GM12878 (cell line): Measurements from ENCODE around the gene TNRC18. TPM values are rescaled to one million over a fixed set of nuclear protein-coding genes. Genes with fewer than 3 reads are reported as not detected.

ENCODE experiments used
- ATAC-seq: fragments of 200-7000 bp; cut with Tn5 transposase; 3 replicates; pipeline ENCODE4 v1.9.1; 2020; ENCODE audit warnings: mild to moderate bottlenecking, moderate library complexity
- BruUV-seq: library from RNA; stranded (reverse); fragments of 400-500 nt; replicated peaks from 2 replicates; lab custom pipeline; 2021; lab: Mats Ljungman, UMichigan
- CTCF ChIA-PET: fragments of 300-600 bp; sonication (Branson Sonifier 250); formaldehyde crosslinking; extraction: SDS; loops from one replicate; lab custom pipeline; 2021; ENCODE audit warnings: inconsistent platforms; lab: Yijun Ruan, JAX
- POLR2A ChIA-PET: fragments of 350-600 bp; formaldehyde crosslinking; extraction: SDS; loops from one replicate; lab custom pipeline; 2021; ENCODE audit warnings: inconsistent platforms; lab: Charles Lee
- RAD21 ChIA-PET: fragments of 300-600 bp; sonication (Branson Sonifier 250); formaldehyde crosslinking; loops from one replicate; lab custom pipeline; 2023; ENCODE audit warnings: antibody characterized with exemption; ENCODE audit not compliant: unreplicated experiment; lab: Charles Lee
- SMC1A ChIA-PET: fragments of 300-600 bp; sonication (Branson Sonifier 250); formaldehyde crosslinking; loops from one replicate; lab custom pipeline; 2023; ENCODE audit not compliant: unreplicated experiment, uncharacterized antibody; lab: Charles Lee
- DNase-seq: peaks from one replicate; pipeline ENCODE4 v3.0.0-alpha.2; 2011; ENCODE audit warnings: low read depth, low spot score
- FAIRE-seq: peaks from 3 replicates; lab custom pipeline; 2011; peaks lifted over from hg19 to GRCh38; lab: Jason Lieb, UNC
- H2AFZ ChIP-seq: 2 replicates; pipeline ENCODE4 v1.6.0; 2011; ENCODE audit warnings: low read depth, low read length, control low read depth; ENCODE audit not compliant: control insufficient read depth
- H3K27ac ChIP-seq: 2 replicates; pipeline ENCODE4 v1.5.1; 2011; ENCODE audit warnings: control low read depth; ENCODE audit not compliant: control insufficient read depth, insufficient read depth
- H3K27me3 ChIP-seq, 2 experiments: replicated peaks in 1 of 2; 2 replicates each; pipeline versions ENCODE4 v1.6.0 to v1.6.1; 2011; ENCODE audit warnings: low read length in 1 of 2; ENCODE audit not compliant: control insufficient read depth in 2 of 2, insufficient read depth in 2 of 2
- H3K36me3 ChIP-seq, 2 experiments: 2 replicates each; pipeline ENCODE4 v1.5.1; 2011; ENCODE audit warnings: low read length in 1 of 2; ENCODE audit not compliant: control insufficient read depth in 2 of 2, insufficient read depth in 2 of 2
- H3K4me1 ChIP-seq: 2 replicates; pipeline ENCODE4 v1.6.1; 2011; ENCODE audit warnings: mild to moderate bottlenecking, low read length, moderate library complexity, mixed read lengths; ENCODE audit not compliant: control insufficient read depth, insufficient read depth
- H3K4me2 ChIP-seq: 2 replicates; pipeline ENCODE4 v1.6.0; 2011; ENCODE audit warnings: control low read depth; ENCODE audit not compliant: control insufficient read depth, insufficient read depth
- H3K4me3 ChIP-seq: fragments of 200-600 bp; sonication (generic); 2 replicates; pipeline ENCODE4 v1.5.1; 2016
- H3K79me2 ChIP-seq: 2 replicates; pipeline ENCODE4 v1.6.0; 2011; ENCODE audit warnings: low read length; ENCODE audit not compliant: control insufficient read depth, insufficient read depth
- H3K9ac ChIP-seq: 2 replicates; pipeline ENCODE4 v1.8.0; 2011; ENCODE audit warnings: low read length, control low read depth, mixed read lengths; ENCODE audit not compliant: control insufficient read depth, insufficient read depth
- H3K9me3 ChIP-seq: replicated peaks from 3 replicates; pipeline ENCODE4 v1.5.1; 2011; ENCODE audit warnings: mild to moderate bottlenecking, low read length; ENCODE audit not compliant: control insufficient read depth, insufficient read depth
- H4K20me1 ChIP-seq: 2 replicates; pipeline ENCODE4 v1.6.0; 2011; ENCODE audit not compliant: control insufficient read depth, insufficient read depth
- BHLHE40 ChIP-seq, 2 experiments: fragments of 450-650 bp in 1 of 2; IDR thresholded peaks; 2 replicates each; pipeline ENCODE4 v1.6.1; 2011 to 2017; ENCODE audit warnings: low read depth in 2 of 2, borderline replicate concordance in 1 of 2, improper control_type of control experiment in 1 of 2, low read length in 1 of 2, mild to moderate bottlenecking in 1 of 2
- BMI1 ChIP-seq: fragments of 450-650 bp; IDR thresholded peaks from 2 replicates; pipeline ENCODE4 v1.6.1; 2016; ENCODE audit warnings: mild to moderate bottlenecking, moderate library complexity, borderline replicate concordance
- CBFB ChIP-seq: IDR thresholded peaks from 2 replicates; pipeline ENCODE4 v1.6.1; 2016; ENCODE audit warnings: antibody characterized with exemption, low read depth
- ESRRA ChIP-seq: IDR thresholded peaks from 2 replicates; pipeline ENCODE4 v1.6.1; 2012; ENCODE audit warnings: mild to moderate bottlenecking, low read length, improper control_type of control experiment
- FOS ChIP-seq: IDR thresholded peaks from 3 replicates; pipeline ENCODE4 v1.6.1; 2011; ENCODE audit warnings: borderline replicate concordance; ENCODE audit not compliant: insufficient read length; ENCODE audit errors: extremely low read depth
- GATAD2B ChIP-seq: fragments of 450-650 bp; conservative IDR thresholded peaks from 2 replicates; pipeline ENCODE4 v1.6.1; 2017; ENCODE audit warnings: low read depth, mild to moderate bottlenecking, moderate library complexity
- KAT2A ChIP-seq: conservative IDR thresholded peaks from 2 replicates; pipeline ENCODE4 v1.6.1; 2011; ENCODE audit warnings: low read depth, low read length; ENCODE audit not compliant: control insufficient read depth
- SKIL ChIP-seq: fragments of 450-650 bp; IDR thresholded peaks from 2 replicates; pipeline ENCODE4 v1.6.1; 2017; ENCODE audit warnings: mild to moderate bottlenecking, low read depth, inconsistent platforms; ENCODE audit not compliant: poor library complexity, severe bottlenecking
- SMAD5 ChIP-seq: IDR thresholded peaks from 2 replicates; pipeline ENCODE4 v1.6.1; 2016; ENCODE audit warnings: antibody characterized with exemption, low read depth
- SMC3 ChIP-seq: IDR thresholded peaks from 2 replicates; pipeline ENCODE4 v1.6.1; 2011; ENCODE audit warnings: low read length, improper control_type of control experiment, borderline replicate concordance
- WGBS: methylation state at CpG from one replicate; pipeline ENCODE4 v1.1.6; 2016; ENCODE audit warnings: low lambda C conversion rate; ENCODE audit not compliant: insufficient replicate concordance, insufficient coverage; ENCODE audit errors: missing lambda C conversion rate; 5-methylcytosine and 5-hydroxymethylcytosine counted together
- in situ Hi-C: fragments of 300-500 bp; cut with MboI; formaldehyde crosslinking; loops from 9 replicates; pipeline ENCODE4 v1.14.3; 2018; ENCODE audit warnings: mixed read lengths
- intact Hi-C: fragments of 100-400 bp; cut with micrococcal nuclease; formaldehyde crosslinking; loops from one replicate; pipeline ENCODE4 v1.14.2; 2022; ENCODE audit not compliant: unreplicated experiment
- polyA plus RNA-seq, 11 experiments: library from polyadenylated mRNA; depleted of rRNA in 4 of 11; unstranded in 6 of 11; stranded (reverse) in 5 of 11; fragments of >200 nt; fragmentation: Nextera tagmentation in 4 of 11; fragmentation: Illumina TruSeq in 1 of 11; extraction: Ambion mirVana in 4 of 11; extraction: Trizol in 1 of 11; gene quantifications; 1 replicate in 1 of 11; 2 replicates in 10 of 11; pipeline versions ENCODE4 v1.2.1 to v1.2.3, GENCODE V29; 2011 to 2016; ENCODE audit warnings: inconsistent platforms in 2 of 11, missing spikeins in 2 of 11, low read depth in 1 of 11
- total RNA-seq, 4 experiments: library from RNA; depleted of rRNA in 3 of 4; stranded (reverse); fragments of >200 nt in 3 of 4; fragmentation: Illumina TruSeq in 1 of 4; extraction: Trizol in 1 of 4; gene quantifications; 2 replicates each; pipeline versions ENCODE4 v1.2.1 to v1.2.3, GENCODE V29; 2013 to 2021
- TF ChIP-seq, protein P1 (sequence below): IDR thresholded peaks from 2 replicates; pipeline ENCODE4 v1.6.1; 2012; ENCODE audit warnings: mild to moderate bottlenecking, low read depth, low read length
- TF ChIP-seq, protein P2 (sequence below): fragments of 450-650 bp; IDR thresholded peaks from 2 replicates; pipeline ENCODE4 v1.6.1; 2016; ENCODE audit warnings: mild to moderate bottlenecking
- TF ChIP-seq, protein P3 (sequence below): fragments of 450-650 bp; IDR thresholded peaks from 2 replicates; pipeline ENCODE4 v1.6.1; 2017; ENCODE audit warnings: low read depth, mild to moderate bottlenecking, moderate library complexity

Gene TNRC18
- total and polyA plus RNA-seq, 10 of the 15 experiments (the other 5 are each of a cell fraction or from before 2014, with no cell fraction given): 0.02 to 31.7 (median 5.4) TPM

- Histone ChIP-seq H3K4me3 (no peak overlapping the region), H3K9ac (no peak overlapping the region), H3K9me3 (no peaks in the 10 kb centered on the region), H3K4me2 (no peak overlapping the region), H4K20me1 (no peaks in the 10 kb centered on the region), H3K27ac (no peak overlapping the region), H3K27me3 (no peaks in the 10 kb centered on the region; a peak in 1 of 4 replicates), H2AFZ (no peak overlapping the region), H3K4me1 (no peaks in the 10 kb centered on the region), H3K36me3 (no peaks in the 10 kb centered on the region), H3K79me2 (no peaks in the 10 kb centered on the region)
- CTCF ChIA-PET: interaction anchor here (0.5 to 5.8 kb wide), 36 partner anchors 8 to 482 kb away, joined by 3 to 80 read pairs (median 4); no protein-coding TSS in a partner anchor
- DNase-seq: no peak
- RAD21 ChIA-PET: interaction anchor here (0.5 to 5.0 kb wide), 18 partner anchors 15 to 316 kb away, joined by 3 to 84 read pairs (median 4); no protein-coding TSS in a partner anchor
- in situ Hi-C loops: no loop called here
- POLR2A ChIA-PET: interaction anchor here (0.7 to 2.0 kb wide), 2 partner anchors 29 to 54 kb away, joined by 3 to 10 read pairs; no protein-coding TSS in a partner anchor
- WGBS: 30% methylated on average over 18 of the region's 19 CpGs
- BruUV-seq: no TSS peak
- SMC1A ChIA-PET: interaction anchor here (0.6 to 3.4 kb wide), 7 partner anchors 8 to 258 kb away, joined by 3 to 41 read pairs (median 10); no protein-coding TSS in a partner anchor
- intact Hi-C loops: loop anchor here (1.0 kb wide), 2 partner anchors 84 to 210 kb away; no protein-coding TSS in a partner anchor
- no peak for FAIRE-seq
- ATAC-seq: peak; percentile 92
- TF ChIP-seq BMI1 (peak; percentile 93), BHLHE40 (IDR thresholded peaks at IDR 0.05; ENCODE audit: borderline replicate concordance in 1 of 2, low read depth in 2 of 2, low read length in 1 of 2) (0 out of 4 replicates have a peak, but pooled peaks of 1 of the 2 experiments have one; percentile 29), KAT2A (no peak), GATAD2B (peak; percentile 63; the same call in 1 of the 2 replicates), ESRRA (no peak), SMAD5 (no peak), SMC3 (peak; percentile 50; the same call in 1 of the 2 replicates), FOS (no peak), CBFB (no peak), SKIL (no peak)
- TF ChIP-seq, protein P1, sequence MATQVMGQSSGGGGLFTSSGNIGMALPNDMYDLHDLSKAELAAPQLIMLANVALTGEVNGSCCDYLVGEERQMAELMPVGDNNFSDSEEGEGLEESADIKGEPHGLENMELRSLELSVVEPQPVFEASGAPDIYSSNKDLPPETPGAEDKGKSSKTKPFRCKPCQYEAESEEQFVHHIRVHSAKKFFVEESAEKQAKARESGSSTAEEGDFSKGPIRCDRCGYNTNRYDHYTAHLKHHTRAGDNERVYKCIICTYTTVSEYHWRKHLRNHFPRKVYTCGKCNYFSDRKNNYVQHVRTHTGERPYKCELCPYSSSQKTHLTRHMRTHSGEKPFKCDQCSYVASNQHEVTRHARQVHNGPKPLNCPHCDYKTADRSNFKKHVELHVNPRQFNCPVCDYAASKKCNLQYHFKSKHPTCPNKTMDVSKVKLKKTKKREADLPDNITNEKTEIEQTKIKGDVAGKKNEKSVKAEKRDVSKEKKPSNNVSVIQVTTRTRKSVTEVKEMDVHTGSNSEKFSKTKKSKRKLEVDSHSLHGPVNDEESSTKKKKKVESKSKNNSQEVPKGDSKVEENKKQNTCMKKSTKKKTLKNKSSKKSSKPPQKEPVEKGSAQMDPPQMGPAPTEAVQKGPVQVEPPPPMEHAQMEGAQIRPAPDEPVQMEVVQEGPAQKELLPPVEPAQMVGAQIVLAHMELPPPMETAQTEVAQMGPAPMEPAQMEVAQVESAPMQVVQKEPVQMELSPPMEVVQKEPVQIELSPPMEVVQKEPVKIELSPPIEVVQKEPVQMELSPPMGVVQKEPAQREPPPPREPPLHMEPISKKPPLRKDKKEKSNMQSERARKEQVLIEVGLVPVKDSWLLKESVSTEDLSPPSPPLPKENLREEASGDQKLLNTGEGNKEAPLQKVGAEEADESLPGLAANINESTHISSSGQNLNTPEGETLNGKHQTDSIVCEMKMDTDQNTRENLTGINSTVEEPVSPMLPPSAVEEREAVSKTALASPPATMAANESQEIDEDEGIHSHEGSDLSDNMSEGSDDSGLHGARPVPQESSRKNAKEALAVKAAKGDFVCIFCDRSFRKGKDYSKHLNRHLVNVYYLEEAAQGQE: no peak
- TF ChIP-seq, protein P2, sequence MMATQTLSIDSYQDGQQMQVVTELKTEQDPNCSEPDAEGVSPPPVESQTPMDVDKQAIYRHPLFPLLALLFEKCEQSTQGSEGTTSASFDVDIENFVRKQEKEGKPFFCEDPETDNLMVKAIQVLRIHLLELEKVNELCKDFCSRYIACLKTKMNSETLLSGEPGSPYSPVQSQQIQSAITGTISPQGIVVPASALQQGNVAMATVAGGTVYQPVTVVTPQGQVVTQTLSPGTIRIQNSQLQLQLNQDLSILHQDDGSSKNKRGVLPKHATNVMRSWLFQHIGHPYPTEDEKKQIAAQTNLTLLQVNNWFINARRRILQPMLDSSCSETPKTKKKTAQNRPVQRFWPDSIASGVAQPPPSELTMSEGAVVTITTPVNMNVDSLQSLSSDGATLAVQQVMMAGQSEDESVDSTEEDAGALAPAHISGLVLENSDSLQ: no peak
- TF ChIP-seq, protein P3, sequence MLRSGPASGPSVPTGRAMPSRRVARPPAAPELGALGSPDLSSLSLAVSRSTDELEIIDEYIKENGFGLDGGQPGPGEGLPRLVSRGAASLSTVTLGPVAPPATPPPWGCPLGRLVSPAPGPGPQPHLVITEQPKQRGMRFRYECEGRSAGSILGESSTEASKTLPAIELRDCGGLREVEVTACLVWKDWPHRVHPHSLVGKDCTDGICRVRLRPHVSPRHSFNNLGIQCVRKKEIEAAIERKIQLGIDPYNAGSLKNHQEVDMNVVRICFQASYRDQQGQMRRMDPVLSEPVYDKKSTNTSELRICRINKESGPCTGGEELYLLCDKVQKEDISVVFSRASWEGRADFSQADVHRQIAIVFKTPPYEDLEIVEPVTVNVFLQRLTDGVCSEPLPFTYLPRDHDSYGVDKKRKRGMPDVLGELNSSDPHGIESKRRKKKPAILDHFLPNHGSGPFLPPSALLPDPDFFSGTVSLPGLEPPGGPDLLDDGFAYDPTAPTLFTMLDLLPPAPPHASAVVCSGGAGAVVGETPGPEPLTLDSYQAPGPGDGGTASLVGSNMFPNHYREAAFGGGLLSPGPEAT: no peak
Observed at GRCh38 chr7:5450549-5451327, 27.1 kb upstream of the TNRC18 start.
